Raji (cell line): ENCODE data around the gene VWA3A.

Experiments used
- POLR2A ChIP-seq: IDR thresholded peaks from 2 replicates; pipeline ENCODE4 v1.6.1; 2011; ENCODE audit warnings: low read depth, low read length, control low read depth; ENCODE audit not compliant: insufficient read depth

VWA3A gene

GRCh38 chr16:22120440-22120839 lies 28.1 kb downstream of the VWA3A start:
- no peak for TF ChIP-seq POLR2A

- no peak for TF ChIP-seq POLR2A
Observed at GRCh38 chr16:22122239-22122638, 29.9 kb downstream of the VWA3A start.

- TF ChIP-seq POLR2A, result no peak
Observed at GRCh38 chr16:22123146-22123545, 30.8 kb downstream of the VWA3A start.

DNA sequence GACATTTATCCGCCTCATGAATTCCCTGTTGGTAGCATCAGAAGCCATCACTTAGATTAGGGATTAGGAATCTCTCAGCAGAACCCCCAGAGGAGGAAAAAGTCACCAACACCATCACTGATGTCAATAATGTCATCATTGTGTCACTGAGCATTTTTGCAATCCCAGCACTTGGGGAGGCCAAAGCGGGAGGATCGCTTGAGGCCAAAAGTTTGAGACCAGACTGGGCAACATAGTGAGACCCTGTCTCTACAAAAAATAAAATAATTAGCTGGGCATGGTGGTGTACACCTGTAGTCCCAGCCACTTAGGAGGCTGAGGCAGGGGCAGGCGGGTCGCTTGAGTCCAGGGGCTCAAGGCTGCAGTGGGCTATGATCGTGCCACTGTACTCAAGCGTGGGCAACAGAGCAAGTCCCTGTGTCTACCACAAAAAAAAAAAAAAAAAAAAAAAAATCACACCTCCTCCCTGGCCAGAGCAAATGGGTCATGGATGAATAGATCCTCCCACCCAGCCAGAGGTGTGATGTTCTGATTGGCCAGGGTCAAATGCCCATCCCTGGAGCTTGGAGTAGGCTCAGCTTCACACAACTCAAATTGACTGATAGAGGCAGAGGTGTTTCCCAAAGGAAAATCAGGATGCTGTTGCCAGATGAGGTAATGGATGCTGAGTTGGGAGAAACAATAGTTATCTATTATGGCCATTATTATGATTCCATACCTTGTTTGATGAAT lies 31.6 kb downstream of the VWA3A start:
- no peak for TF ChIP-seq POLR2A

DNA sequence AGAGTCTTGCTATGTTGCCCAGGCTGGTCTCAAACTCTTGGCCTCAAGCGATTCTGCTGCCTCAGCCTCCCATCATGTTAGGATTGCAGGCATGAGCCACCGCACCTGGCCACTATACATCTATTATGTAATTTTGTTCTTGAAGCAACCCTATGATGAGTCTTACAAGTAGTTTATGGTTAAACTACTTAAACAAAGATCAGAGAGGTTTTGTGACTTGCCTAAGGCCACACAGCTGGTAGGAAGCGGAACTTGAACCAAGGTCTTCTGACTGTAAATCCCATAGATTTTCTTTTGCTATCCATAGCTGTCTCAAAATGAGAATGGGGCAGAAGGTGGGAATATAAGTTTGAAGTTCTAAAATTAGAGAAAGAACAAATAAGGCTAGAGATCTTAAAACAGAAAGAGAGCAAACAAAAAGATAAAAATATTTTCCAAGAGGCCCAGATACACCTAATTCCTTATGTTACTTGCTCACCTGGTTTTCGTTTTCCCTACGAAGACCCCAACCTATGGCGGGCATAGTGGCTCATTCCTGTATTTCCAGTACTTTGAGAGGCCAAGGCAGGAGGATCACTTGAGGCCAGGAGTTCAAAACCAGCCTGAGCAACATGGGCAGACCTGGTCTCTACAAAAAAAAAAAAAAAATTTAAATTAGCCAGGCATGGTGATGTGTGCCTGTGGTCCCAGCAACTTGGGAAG lies 32.4 kb downstream of the VWA3A start:
- TF ChIP-seq POLR2A, result no peak

DNA sequence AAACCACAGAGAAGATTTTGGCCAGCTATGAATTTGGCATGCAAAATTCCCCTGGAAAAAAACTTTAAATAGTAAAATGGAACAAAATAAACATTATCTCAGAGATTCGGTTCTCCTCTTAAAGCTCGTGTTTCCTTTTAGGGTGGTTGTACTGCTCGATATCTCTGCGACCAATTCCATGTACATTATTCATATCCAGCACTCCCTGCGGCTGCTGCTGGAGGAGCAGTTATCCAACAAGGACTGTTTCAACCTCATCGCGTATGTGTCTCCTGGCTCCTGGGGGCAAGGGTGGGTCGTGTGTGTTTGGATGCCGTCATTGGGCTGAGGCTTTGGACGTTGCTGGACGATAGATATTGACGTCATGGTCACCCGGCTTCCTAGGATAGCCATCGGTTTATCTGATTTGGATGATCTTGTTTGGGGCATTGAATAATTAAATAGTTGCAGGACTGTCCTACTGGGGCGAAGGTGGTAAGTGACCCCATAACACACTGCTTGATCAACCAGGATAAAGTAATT lies 33.8 kb downstream of the VWA3A start:
- no peak for TF ChIP-seq POLR2A

DNA sequence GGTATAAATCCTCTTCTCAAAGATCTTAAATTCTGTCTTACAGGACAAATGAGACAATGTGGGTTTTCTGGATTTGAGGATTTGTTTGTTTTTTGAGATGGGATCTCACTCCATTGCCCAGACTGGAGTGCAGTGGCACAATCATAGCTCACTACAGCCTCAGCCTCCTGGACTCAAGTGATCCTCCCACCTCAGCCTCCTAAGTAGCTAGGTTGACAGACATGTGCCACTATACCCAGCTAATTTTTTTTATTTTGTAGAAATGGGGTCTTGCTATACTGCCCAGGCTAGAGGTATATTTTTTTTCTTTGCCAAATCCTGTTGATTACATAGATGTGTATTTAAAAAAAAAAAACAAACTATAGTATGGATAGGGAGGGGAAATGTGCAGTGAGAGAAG lies 38.2 kb downstream of the VWA3A start:
- TF ChIP-seq POLR2A, result no peak

GRCh38 chr16:22132801-22133200 lies 40.5 kb downstream of the VWA3A start:
- no peak for TF ChIP-seq POLR2A

DNA sequence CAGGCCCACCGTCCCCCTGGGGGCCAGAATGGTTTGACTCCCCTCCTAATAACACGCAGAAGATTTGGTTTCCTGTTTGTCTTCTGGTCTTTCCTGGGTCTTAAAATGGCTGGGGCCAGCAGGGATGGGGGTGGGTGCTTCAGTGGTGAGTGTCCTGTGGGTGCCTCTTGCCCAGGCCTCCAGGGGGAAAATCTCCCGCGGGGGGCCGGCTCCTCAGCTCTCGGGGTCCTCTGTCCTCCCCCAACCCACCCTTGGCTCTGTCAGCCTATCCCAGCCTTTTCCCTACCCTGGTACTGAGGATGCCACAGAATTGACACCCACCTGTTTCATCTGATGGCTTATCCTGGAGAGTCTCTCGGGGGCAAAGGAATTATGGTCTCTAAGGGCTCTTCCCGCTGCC lies 46.1 kb downstream of the VWA3A start:
- TF ChIP-seq POLR2A, result no peak

GRCh38 chr16:22139008-22139407 lies 46.7 kb downstream of the VWA3A start:
- no peak for TF ChIP-seq POLR2A

GRCh38 chr16:22139732-22140131 lies 47.4 kb downstream of the VWA3A start:
- no peak for TF ChIP-seq POLR2A

DNA sequence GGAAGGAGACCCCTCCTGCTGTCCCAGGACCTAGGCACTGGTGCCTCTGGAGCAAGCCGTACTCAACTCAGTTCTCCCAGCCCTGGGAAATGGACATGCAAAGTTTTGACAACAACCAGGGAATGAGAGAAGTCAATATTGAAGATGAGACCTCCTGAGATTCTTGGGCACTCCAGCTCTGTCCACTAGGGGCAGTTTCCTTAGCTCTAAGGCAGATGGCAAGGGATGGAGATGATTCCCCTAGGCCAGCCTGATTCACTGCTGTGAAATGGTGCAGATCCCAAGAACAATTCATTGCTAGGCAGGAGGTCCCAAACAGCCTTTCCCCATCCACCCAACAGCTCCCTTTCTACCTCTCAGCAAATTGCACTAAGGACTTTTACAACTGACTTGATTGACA lies 49.4 kb downstream of the VWA3A start:
- TF ChIP-seq POLR2A, result no peak

DNA sequence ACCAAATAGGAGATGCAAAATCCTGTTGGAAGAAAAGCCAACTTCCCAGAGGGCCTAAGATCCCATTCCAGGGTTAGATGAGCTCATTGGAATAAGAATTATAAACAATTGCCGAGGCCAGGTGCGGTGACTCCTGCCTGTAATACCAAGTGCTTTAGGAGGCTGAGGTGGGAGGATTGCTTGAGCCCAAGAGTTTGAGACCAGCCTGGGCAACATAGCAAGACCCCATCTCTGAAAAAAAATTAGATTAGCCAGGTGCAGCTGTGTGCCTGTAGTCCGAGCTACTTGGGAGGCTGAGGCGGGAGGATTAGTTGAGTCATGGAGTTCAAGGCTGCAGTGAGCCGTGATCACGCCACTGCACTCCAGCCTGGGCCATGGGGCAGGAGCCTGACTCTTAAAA lies 52.2 kb downstream of the VWA3A start:
- no peak for TF ChIP-seq POLR2A

DNA sequence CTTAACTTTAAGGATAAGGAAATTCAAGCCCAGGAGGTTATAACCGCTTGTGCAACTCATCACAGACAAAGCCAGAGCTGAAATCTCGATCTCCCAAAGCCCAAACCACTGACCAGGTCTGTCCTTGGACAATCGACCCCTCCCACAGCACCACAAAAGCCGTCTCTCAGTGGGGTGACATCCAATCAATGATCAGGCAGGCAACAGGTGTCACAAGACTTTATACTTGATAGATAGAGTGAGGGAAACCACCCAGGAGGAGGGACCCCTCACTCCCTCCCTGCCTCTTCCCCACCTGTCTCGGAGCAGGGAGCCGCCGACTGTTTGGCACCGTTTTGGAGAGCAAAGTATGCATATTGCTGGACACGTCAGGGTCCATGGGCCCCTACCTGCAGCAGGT lies 55.5 kb downstream of the VWA3A start:
- no peak for TF ChIP-seq POLR2A

DNA sequence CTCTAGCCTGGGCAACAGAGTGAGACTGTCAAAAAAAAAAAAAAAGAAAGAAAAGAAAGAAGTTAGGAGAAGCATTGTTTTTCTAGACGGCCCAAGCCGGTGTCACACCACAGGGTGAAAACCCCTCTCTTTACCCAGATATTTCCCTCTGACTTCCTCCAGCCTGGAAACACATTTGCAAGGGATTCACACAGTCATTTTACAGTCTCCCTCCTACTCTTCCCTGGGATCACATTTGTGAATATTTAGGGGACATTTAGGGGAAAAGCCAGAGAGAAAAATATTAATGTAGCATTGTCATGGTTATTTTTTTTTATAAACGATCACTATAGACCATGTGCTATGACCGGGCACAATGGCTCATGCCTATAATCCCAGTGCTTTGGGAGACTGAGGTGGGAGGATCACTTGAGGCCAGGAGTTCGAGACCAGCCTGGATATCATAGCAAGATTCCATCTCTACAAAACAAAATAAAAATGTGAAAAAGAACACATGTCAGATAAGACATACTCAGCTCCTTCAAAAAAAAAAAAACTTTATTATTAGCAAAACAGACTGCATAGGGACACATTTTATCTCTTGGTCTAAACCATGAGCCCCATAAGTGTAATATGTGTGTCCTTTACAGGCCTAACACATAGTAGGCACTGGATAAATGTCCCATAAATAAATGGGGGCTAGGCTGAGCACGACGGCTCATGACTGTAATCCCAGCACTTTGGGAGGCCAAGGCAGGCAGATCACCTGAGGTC lies 59.1 kb downstream of the VWA3A start:
- no peak for TF ChIP-seq POLR2A

GRCh38 chr16:22152316-22152715 lies 60.0 kb downstream of the VWA3A start:
- TF ChIP-seq POLR2A, result no peak
